Erythroblast (primary cell): ENCODE measurements around the gene PIAS2.

Experiments used
- GATA1 ChIP-seq: IDR thresholded peaks from 2 replicates; pipeline ENCODE4 v1.6.1; 2011; ENCODE audit warnings: low read depth, mild to moderate bottlenecking, control low read depth, low read length, moderate library complexity
- POLR2A ChIP-seq: IDR thresholded peaks from 2 replicates; pipeline ENCODE4 v1.6.1; 2011; ENCODE audit warnings: mild to moderate bottlenecking, low read length

- TF ChIP-seq POLR2A: no peak
- TF ChIP-seq GATA1: no peak
These were observed 40.9 kb upstream of the PIAS2 start for GRCh38 chr18:46958209-46958608.
